B cell (primary cell): ENCODE results near the gene TTC13. TPM values are rescaled to one million over a fixed set of nuclear protein-coding genes. Genes with fewer than 3 reads are reported as not detected.

Experiments
- ATAC-seq: fragments of 200-7000 bp; cut with Tn5 transposase; one replicate; pipeline ENCODE4 v1.10.0; 2021; ENCODE audit warnings: low read depth, mild to moderate bottlenecking, moderate number of reproducible peaks, moderate library complexity
- CTCF ChIA-PET: fragments of 350-600 bp; sonication (Branson Sonifier 250); formaldehyde crosslinking; loops from one replicate; lab custom pipeline; 2021; ENCODE audit warnings: antibody characterized with exemption, inconsistent platforms; lab: Charles Lee
- POLR2A ChIA-PET: fragments of 350-600 bp; sonication (Branson Sonifier 250); formaldehyde crosslinking; loops from one replicate; lab custom pipeline; 2021; ENCODE audit warnings: antibody characterized with exemption; lab: Charles Lee
- DNase-seq: peaks from one replicate; pipeline ENCODE4 v3.0.0; 2013
- H2AFZ ChIP-seq: 2 replicates; pipeline ENCODE4 v1.6.1; 2012; ENCODE audit warnings: mild to moderate bottlenecking, low read depth, low read length; ENCODE audit not compliant: insufficient read depth, poor library complexity, severe bottlenecking
- H3K27ac ChIP-seq, 2 donors: 1 replicate in 1 of 2; 2 replicates in 1 of 2; pipeline ENCODE4 v1.5.1; 2012 to 2013; ENCODE audit warnings: low read length in 2 of 2, mild to moderate bottlenecking in 2 of 2, moderate library complexity in 1 of 2
- H3K27me3 ChIP-seq, 4 experiments: fragments of 200-600 bp in 1 of 4; sonication (generic) in 1 of 4; replicated peaks in 1 of 4; 1 replicate in 2 of 4; 2 replicates in 2 of 4; pipeline versions ENCODE4 v1.6.1 to v1.7.0; 2013 to 2016; ENCODE audit warnings: low read length in 3 of 4, mild to moderate bottlenecking in 2 of 4, mixed read lengths in 1 of 4, moderate library complexity in 1 of 4; ENCODE audit not compliant: insufficient read depth in 4 of 4, control insufficient read depth in 3 of 4; ENCODE audit errors: control extremely low read depth in 1 of 4
- H3K36me3 ChIP-seq, 2 experiments: replicated peaks in 1 of 2; 1 replicate in 1 of 2; 2 replicates in 1 of 2; pipeline versions ENCODE4 v1.6.1 to v1.7.1; 2013; ENCODE audit warnings: low read length in 1 of 2; ENCODE audit not compliant: insufficient read depth in 2 of 2, control insufficient read depth in 1 of 2; ENCODE audit errors: control extremely low read depth in 1 of 2, extremely low read depth in 1 of 2
- H3K4me1 ChIP-seq, 2 donors: fragments of 200-600 bp in 1 of 2; sonication (generic) in 1 of 2; 1 replicate in 1 of 2; 2 replicates in 1 of 2; pipeline versions ENCODE4 v1.5.1 to v1.6.1; 2013 to 2017; ENCODE audit warnings: low read length in 2 of 2; ENCODE audit not compliant: control insufficient read depth in 2 of 2, insufficient read depth in 2 of 2
- H3K4me2 ChIP-seq: replicated peaks from 2 replicates; pipeline ENCODE3; 2012; ENCODE audit warnings: mild to moderate bottlenecking, low read depth, low read length; ENCODE audit not compliant: poor library complexity, severe bottlenecking
- H3K4me3 ChIP-seq, 5 experiments: fragments of 200-600 bp in 1 of 5; sonication (generic) in 1 of 5; 1 replicate in 3 of 5; 2 replicates in 2 of 5; pipeline versions ENCODE4 v1.5.1 to v1.7.0; 2011 to 2016; ENCODE audit warnings: low read length in 4 of 5, mild to moderate bottlenecking in 4 of 5, low read depth in 2 of 5, control low read depth in 1 of 5, moderate library complexity in 1 of 5; ENCODE audit not compliant: insufficient read depth in 1 of 5; ENCODE audit errors: control extremely low read depth in 1 of 5, extremely low read depth in 1 of 5
- H3K79me2 ChIP-seq: fragments of 200-600 bp; sonication (generic); one replicate; pipeline ENCODE4 v1.6.0; 2016; ENCODE audit warnings: low read length; ENCODE audit not compliant: control insufficient read depth, insufficient read depth
- H3K9ac ChIP-seq: fragments of 200-600 bp; sonication (generic); 2 replicates; pipeline ENCODE4 v1.6.1; 2017; ENCODE audit warnings: mild to moderate bottlenecking, low read length, moderate library complexity
- H3K9me3 ChIP-seq, 3 donors: one replicate each; pipeline versions ENCODE4 v1.6.1 to v1.7.1; 2013; ENCODE audit warnings: low read length in 2 of 3; ENCODE audit not compliant: control insufficient read depth in 2 of 3, insufficient read depth in 1 of 3; ENCODE audit errors: control extremely low read depth in 1 of 3
- H4K20me1 ChIP-seq: 2 replicates; pipeline ENCODE4 v1.6.0; 2012; ENCODE audit warnings: mild to moderate bottlenecking, low read length; ENCODE audit not compliant: insufficient read depth, control insufficient read depth, poor library complexity, severe bottlenecking
- H3K27ac Mint-ChIP-seq: one replicate; pipeline ENCODE4 v1.8.0; 2021; ENCODE audit warnings: mixed read lengths
- H3K27me3 Mint-ChIP-seq: one replicate; pipeline ENCODE4 v1.8.0; 2021; ENCODE audit warnings: mixed read lengths
- H3K4me1 Mint-ChIP-seq: one replicate; pipeline ENCODE4 v1.8.0; 2021; ENCODE audit warnings: mixed read lengths
- H3K4me3 Mint-ChIP-seq: one replicate; pipeline ENCODE4 v1.8.0; 2021; ENCODE audit warnings: mixed read lengths
- H3K9me3 Mint-ChIP-seq: one replicate; pipeline ENCODE4 v1.8.0; 2022; ENCODE audit warnings: mixed read lengths; ENCODE audit not compliant: insufficient read depth
- EZH2 ChIP-seq: IDR thresholded peaks from 2 replicates; pipeline ENCODE4 v1.6.1; 2012; ENCODE audit warnings: borderline replicate concordance, low read depth, mild to moderate bottlenecking, moderate library complexity, low read length; ENCODE audit not compliant: insufficient read depth, poor library complexity, severe bottlenecking
- WGBS: methylation state at CpG from one replicate; pipeline ENCODE4 v1.1.5; 2013; ENCODE audit warnings: missing lambda C conversion rate; ENCODE audit not compliant: insufficient coverage; 5-methylcytosine and 5-hydroxymethylcytosine counted together
- intact Hi-C: fragments of 100-400 bp; cut with micrococcal nuclease; formaldehyde crosslinking; loops from one replicate; pipeline ENCODE4 v1.10.0; 2022
- polyA minus RNA-seq: library from RNA; depleted of rRNA, polyadenylated mRNA; stranded (reverse); fragments of >200 nt; gene quantifications from 2 replicates; pipeline ENCODE4 v1.2.3, GENCODE V29; 2012
- polyA plus RNA-seq: library from polyadenylated mRNA; depleted of rRNA; stranded (reverse); fragments of >200 nt; gene quantifications from 2 replicates; pipeline ENCODE4 v1.2.3, GENCODE V29; 2012
- total RNA-seq, 2 donors: library from RNA; stranded (reverse); fragments of 120-200 nt in 1 of 2; gene quantifications; 1 replicate in 1 of 2; 2 replicates in 1 of 2; pipeline versions ENCODE4 v1.2.3 to v1.2.4, GENCODE V29; 2013 to 2022
- TF ChIP-seq, protein P1 (sequence below): fragments of 200-600 bp; IDR thresholded peaks from one replicate; pipeline ENCODE4 v1.8.0; 2022; ENCODE audit warnings: antibody characterized with exemption, mild to moderate bottlenecking

TTC13 gene, protein sequence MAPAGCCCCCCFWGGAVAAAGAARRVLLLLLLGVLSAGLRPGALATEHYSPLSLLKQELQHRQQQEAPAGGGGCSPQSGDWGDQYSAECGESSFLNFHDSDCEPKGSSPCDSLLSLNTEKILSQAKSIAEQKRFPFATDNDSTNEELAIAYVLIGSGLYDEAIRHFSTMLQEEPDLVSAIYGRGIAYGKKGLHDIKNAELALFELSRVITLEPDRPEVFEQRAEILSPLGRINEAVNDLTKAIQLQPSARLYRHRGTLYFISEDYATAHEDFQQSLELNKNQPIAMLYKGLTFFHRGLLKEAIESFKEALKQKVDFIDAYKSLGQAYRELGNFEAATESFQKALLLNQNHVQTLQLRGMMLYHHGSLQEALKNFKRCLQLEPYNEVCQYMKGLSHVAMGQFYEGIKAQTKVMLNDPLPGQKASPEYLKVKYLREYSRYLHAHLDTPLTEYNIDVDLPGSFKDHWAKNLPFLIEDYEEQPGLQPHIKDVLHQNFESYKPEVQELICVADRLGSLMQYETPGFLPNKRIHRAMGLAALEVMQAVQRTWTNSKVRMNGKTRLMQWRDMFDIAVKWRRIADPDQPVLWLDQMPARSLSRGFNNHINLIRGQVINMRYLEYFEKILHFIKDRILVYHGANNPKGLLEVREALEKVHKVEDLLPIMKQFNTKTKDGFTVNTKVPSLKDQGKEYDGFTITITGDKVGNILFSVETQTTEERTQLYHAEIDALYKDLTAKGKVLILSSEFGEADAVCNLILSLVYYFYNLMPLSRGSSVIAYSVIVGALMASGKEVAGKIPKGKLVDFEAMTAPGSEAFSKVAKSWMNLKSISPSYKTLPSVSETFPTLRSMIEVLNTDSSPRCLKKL
- total RNA-seq: 55.0 TPM in 2 replicates
- 51.3 TPM for total RNA-seq (2013)
- polyA plus RNA-seq: 33.9 and 39.8 TPM in 2 replicates
- 28.8 and 32.3 TPM in 2 replicates for polyA minus RNA-seq

GRCh38 chr1:230978491-230979388 lies at the start of gene TTC13, which contains the start of gene ARV1:
TSS of gene TTC13 (minus strand) at chr1:230978861. CDS start at chr1:230978830, 31 bp downstream.
TSS of gene ARV1 (plus strand) at chr1:230979094. CDS start at chr1:230979106, 12 bp downstream.
- peaks cover 74% of the 10 kb centered on the region for H3K79me2 ChIP-seq
- ChIA-PET CTCF (interaction anchor here (1.1 to 2.4 kb wide), 18 partner anchors 11 to 549 kb away, joined by 3 to 14 read pairs (median 4); partner anchors contain the start of gene TSNAX), POLR2A (interaction anchor here (0.7 kb wide), 1 partner anchor 232 kb away, joined by 5 read pairs; no protein-coding TSS in a partner anchor)
- Mint-ChIP-seq H3K4me1 (peaks cover 46% of the 10 kb centered on the region), H3K9me3 (no peaks in the 10 kb centered on the region), H3K4me3 (peak within 1 kb of the TSS; percentile 99), H3K27me3 (no peaks in the 10 kb centered on the region), H3K27ac (peak within 1 kb of the TSS; percentile 99)
- H3K9ac ChIP-seq: peak within 1 kb of the TSS; percentile 76
- H4K20me1 ChIP-seq: no peaks in the 10 kb centered on the region
- peaks cover 29 to 40% of the 10 kb centered on the region in 2 donors for H3K4me1 ChIP-seq
- H3K36me3 ChIP-seq: peaks cover 0 to 9% of the 10 kb centered on the region in 2 experiments
- H3K4me3 ChIP-seq: peak within 1 kb of the TSS; percentile 67 to 91 (median 74)
- H3K27me3 ChIP-seq: no peaks in the 10 kb centered on the region
- H3K27ac ChIP-seq: peak within 1 kb of the TSS; percentile 66 to 78
- H3K4me2 ChIP-seq: peak within 1 kb of the TSS; percentile 88
- TF ChIP-seq, protein P1, sequence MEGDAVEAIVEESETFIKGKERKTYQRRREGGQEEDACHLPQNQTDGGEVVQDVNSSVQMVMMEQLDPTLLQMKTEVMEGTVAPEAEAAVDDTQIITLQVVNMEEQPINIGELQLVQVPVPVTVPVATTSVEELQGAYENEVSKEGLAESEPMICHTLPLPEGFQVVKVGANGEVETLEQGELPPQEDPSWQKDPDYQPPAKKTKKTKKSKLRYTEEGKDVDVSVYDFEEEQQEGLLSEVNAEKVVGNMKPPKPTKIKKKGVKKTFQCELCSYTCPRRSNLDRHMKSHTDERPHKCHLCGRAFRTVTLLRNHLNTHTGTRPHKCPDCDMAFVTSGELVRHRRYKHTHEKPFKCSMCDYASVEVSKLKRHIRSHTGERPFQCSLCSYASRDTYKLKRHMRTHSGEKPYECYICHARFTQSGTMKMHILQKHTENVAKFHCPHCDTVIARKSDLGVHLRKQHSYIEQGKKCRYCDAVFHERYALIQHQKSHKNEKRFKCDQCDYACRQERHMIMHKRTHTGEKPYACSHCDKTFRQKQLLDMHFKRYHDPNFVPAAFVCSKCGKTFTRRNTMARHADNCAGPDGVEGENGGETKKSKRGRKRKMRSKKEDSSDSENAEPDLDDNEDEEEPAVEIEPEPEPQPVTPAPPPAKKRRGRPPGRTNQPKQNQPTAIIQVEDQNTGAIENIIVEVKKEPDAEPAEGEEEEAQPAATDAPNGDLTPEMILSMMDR: peak; percentile 76
- no peak for TF ChIP-seq EZH2
- DNase-seq (peak; percentile 99), ATAC-seq (peak; percentile 95)
- H3K9me3 ChIP-seq: no peaks in the 10 kb centered on the region
- WGBS: under 1% methylated on average over 79 of the region's 79 CpGs
- H2AFZ ChIP-seq: peak within 1 kb of the TSS; percentile 86
- intact Hi-C loops: loop anchor here (1.0 to 5.0 kb wide), 10 partner anchors 36 to 1636 kb away; partner anchors contain the start of genes ABCB10, C1orf198, CCSAP and FAM89A
